HepG2 (cell line): Measurements from ENCODE around the gene KIF26B.

Experiments used
- BRD4 ChIP-seq: sonication (generic); formaldehyde crosslinking; IDR thresholded peaks from 2 replicates; pipeline ENCODE4 v1.4.0; 2020; ENCODE audit warnings: missing genetic modification reagents
- CBX5 ChIP-seq: sonication (generic); formaldehyde crosslinking; IDR thresholded peaks from 2 replicates; pipeline ENCODE4 v1.4.0; 2020; ENCODE audit warnings: missing genetic modification reagents, borderline replicate concordance
- GTF2F1 ChIP-seq: fragments of 150-350 bp; IDR thresholded peaks from 2 replicates; pipeline ENCODE4 v1.6.1; 2014; ENCODE audit warnings: low read length
- HNRNPL ChIP-seq: fragments of 200-400 bp; formaldehyde crosslinking; IDR thresholded peaks from 2 replicates; pipeline ENCODE4 v1.6.1; 2017; ENCODE audit warnings: mild to moderate bottlenecking, low read depth, low read length
- NBN ChIP-seq: fragments of 450-650 bp; conservative IDR thresholded peaks from 2 replicates; pipeline ENCODE4 v1.6.1; 2017
- TCF7L2 ChIP-seq: IDR thresholded peaks from 2 replicates; pipeline ENCODE4 v1.6.1; 2011; ENCODE audit warnings: mild to moderate bottlenecking, low read depth, low read length, moderate library complexity
- ZBTB4 ChIP-seq: sonication (generic); formaldehyde crosslinking; IDR thresholded peaks from 2 replicates; pipeline ENCODE4 v1.4.0; 2020; ENCODE audit warnings: missing genetic modification reagents, mild to moderate bottlenecking, borderline replicate concordance
- ZBTB7A ChIP-seq: sonication (generic); formaldehyde crosslinking; IDR thresholded peaks from 2 replicates; pipeline ENCODE4 v1.8.0; 2022; ENCODE audit warnings: mild to moderate bottlenecking, missing genetic modification reagents
- ZNF138 ChIP-seq: sonication (generic); formaldehyde crosslinking; IDR thresholded peaks from 2 replicates; pipeline ENCODE4 v1.5.0; 2020; ENCODE audit warnings: mild to moderate bottlenecking, low read depth, missing genetic modification reagents
- ZNF446 ChIP-seq: sonication (generic); formaldehyde crosslinking; IDR thresholded peaks from 2 replicates; pipeline ENCODE4 v1.5.0; 2020; ENCODE audit warnings: mild to moderate bottlenecking, missing genetic modification reagents
- ZNF598 ChIP-seq: sonication (generic); formaldehyde crosslinking; IDR thresholded peaks from 2 replicates; pipeline ENCODE4 v1.5.1; 2020; ENCODE audit warnings: mild to moderate bottlenecking, missing genetic modification reagents, borderline replicate concordance
- TF ChIP-seq, protein P1 (sequence below): sonication (generic); formaldehyde crosslinking; IDR thresholded peaks from 2 replicates; pipeline ENCODE4 v1.8.1; 2023; ENCODE audit warnings: mild to moderate bottlenecking, inconsistent platforms, moderate library complexity, missing genetic modification reagents, borderline replicate concordance
- TF ChIP-seq, protein P2 (sequence below): sonication (generic); formaldehyde crosslinking; IDR thresholded peaks from 2 replicates; pipeline ENCODE4 v1.5.0; 2020; ENCODE audit warnings: mild to moderate bottlenecking, missing genetic modification reagents, moderate library complexity
- TF ChIP-seq, protein P3 (sequence below): sonication (generic); formaldehyde crosslinking; IDR thresholded peaks from 2 replicates; pipeline ENCODE4 v1.5.1; 2020; ENCODE audit warnings: missing genetic modification reagents, mild to moderate bottlenecking, borderline replicate concordance

- TF ChIP-seq ZNF446 (CRISPR knock-in tag) (no peak), TCF7L2 (no peak), ZBTB4 (no peak), ZBTB7A (CRISPR knock-in tag) (no peak), GTF2F1 (no peak), ZNF598 (CRISPR knock-in tag) (no peak), ZNF138 (no peak), CBX5 (CRISPR knock-in tag) (no peak), HNRNPL (no peak), NBN (no peak), BRD4 (no peak)
- TF ChIP-seq, protein P1, sequence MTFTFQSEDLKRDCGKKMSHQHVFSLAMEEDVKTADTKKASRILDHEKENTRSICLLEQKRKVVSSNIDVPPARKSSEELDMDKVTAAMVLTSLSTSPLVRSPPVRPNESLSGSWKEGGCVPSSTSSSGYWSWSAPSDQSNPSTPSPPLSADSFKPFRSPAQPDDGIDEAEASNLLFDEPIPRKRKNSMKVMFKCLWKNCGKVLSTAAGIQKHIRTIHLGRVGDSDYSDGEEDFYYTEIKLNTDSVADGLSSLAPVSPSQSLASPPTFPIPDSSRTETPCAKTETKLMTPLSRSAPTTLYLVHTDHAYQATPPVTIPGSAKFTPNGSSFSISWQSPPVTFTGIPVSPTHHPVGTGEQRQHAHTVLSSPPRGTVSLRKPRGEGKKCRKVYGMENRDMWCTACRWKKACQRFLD (CRISPR knock-in tag): no peak
- TF ChIP-seq, protein P2, sequence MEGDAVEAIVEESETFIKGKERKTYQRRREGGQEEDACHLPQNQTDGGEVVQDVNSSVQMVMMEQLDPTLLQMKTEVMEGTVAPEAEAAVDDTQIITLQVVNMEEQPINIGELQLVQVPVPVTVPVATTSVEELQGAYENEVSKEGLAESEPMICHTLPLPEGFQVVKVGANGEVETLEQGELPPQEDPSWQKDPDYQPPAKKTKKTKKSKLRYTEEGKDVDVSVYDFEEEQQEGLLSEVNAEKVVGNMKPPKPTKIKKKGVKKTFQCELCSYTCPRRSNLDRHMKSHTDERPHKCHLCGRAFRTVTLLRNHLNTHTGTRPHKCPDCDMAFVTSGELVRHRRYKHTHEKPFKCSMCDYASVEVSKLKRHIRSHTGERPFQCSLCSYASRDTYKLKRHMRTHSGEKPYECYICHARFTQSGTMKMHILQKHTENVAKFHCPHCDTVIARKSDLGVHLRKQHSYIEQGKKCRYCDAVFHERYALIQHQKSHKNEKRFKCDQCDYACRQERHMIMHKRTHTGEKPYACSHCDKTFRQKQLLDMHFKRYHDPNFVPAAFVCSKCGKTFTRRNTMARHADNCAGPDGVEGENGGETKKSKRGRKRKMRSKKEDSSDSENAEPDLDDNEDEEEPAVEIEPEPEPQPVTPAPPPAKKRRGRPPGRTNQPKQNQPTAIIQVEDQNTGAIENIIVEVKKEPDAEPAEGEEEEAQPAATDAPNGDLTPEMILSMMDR: no peak
- TF ChIP-seq, protein P3, sequence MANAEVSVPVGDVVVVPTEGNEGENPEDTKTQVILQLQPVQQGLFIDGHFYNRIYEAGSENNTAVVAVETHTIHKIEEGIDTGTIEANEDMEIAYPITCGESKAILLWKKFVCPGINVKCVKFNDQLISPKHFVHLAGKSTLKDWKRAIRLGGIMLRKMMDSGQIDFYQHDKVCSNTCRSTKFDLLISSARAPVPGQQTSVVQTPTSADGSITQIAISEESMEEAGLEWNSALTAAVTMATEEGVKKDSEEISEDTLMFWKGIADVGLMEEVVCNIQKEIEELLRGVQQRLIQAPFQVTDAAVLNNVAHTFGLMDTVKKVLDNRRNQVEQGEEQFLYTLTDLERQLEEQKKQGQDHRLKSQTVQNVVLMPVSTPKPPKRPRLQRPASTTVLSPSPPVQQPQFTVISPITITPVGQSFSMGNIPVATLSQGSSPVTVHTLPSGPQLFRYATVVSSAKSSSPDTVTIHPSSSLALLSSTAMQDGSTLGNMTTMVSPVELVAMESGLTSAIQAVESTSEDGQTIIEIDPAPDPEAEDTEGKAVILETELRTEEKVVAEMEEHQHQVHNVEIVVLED (CRISPR knock-in tag): no peak
These were observed 136.1 kb downstream of the KIF26B start for GRCh38 chr1:245290836-245291235.
